ENCODE measurements around the gene ZAR1.
A peak's percentile ranks its signal among the peaks of the same experiment; 100 is the strongest.
"Not testable (repeated sequence)": the region's sequence is repeated elsewhere in the genome, so short reads cannot be mapped to it uniquely, and the experiment has no call there.

The ZAR1 gene

GRCh38 chr4:48490012-48490679, at the start of gene ZAR1:
TSS of gene ZAR1 (plus strand) at chr4:48490252. CDS start at chr4:48490292, 40 bp downstream.
- DNase-seq, result no peak

- DNase-seq, result not testable (repeated sequence)
These were observed 49.1 kb upstream of the ZAR1 start for GRCh38 chr4:48440914-48441313.

GRCh38 chr4:48445704-48446103, 44.3 kb upstream of the ZAR1 start:
- peak; percentile 2 for DNase-seq

GRCh38 chr4:48446642-48447041, 43.4 kb upstream of the ZAR1 start:
- DNase-seq, result no peak

- no peak for DNase-seq
These were observed 40.9 kb upstream of the ZAR1 start for GRCh38 chr4:48449151-48449550.

GRCh38 chr4:48450740-48451139, 39.3 kb upstream of the ZAR1 start:
- no peak for DNase-seq

- DNase-seq, result not testable (repeated sequence)
These were observed 38.4 kb upstream of the ZAR1 start for GRCh38 chr4:48451656-48452055.

GRCh38 chr4:48454591-48454990, 35.5 kb upstream of the ZAR1 start:
- DNase-seq, result no peak

GRCh38 chr4:48461000-48461399, 29.1 kb upstream of the ZAR1 start:
- no peak for DNase-seq

- DNase-seq, result peak; percentile 20
These were observed 27.7 kb upstream of the ZAR1 start for GRCh38 chr4:48462363-48462762.

- no peak for DNase-seq
These were observed 22.6 kb upstream of the ZAR1 start for GRCh38 chr4:48467442-48467841.

GRCh38 chr4:48467891-48468290, 22.2 kb upstream of the ZAR1 start:
- no peak for DNase-seq

GRCh38 chr4:48470137-48470536, 19.9 kb upstream of the ZAR1 start:
- no peak for DNase-seq

GRCh38 chr4:48470570-48470969, 19.5 kb upstream of the ZAR1 start:
- peak; percentile 38 for DNase-seq

GRCh38 chr4:48472794-48473193, 17.3 kb upstream of the ZAR1 start:
- no peak for DNase-seq

GRCh38 chr4:48475770-48476169, 14.3 kb upstream of the ZAR1 start:
- DNase-seq, result no peak

- DNase-seq, result no peak
These were observed 11.8 kb upstream of the ZAR1 start for GRCh38 chr4:48478273-48478672.

- no peak for DNase-seq
These were observed 8.5 kb upstream of the ZAR1 start for GRCh38 chr4:48481581-48481980.

- DNase-seq, result peak; percentile 33
These were observed 6.9 kb upstream of the ZAR1 start, which contains the start of gene SLC10A4 for GRCh38 chr4:48483006-48483776. TSS of gene SLC10A4 (plus strand) at chr4:48483343. CDS start at chr4:48483562, 219 bp downstream.

GRCh38 chr4:48483777-48484493, 6.1 kb upstream of the ZAR1 start:
- no peak for DNase-seq

GRCh38 chr4:48484494-48485168, 5.4 kb upstream of the ZAR1 start:
- no peak for DNase-seq

- no peak for DNase-seq
These were observed 405 bp upstream of the ZAR1 start for GRCh38 chr4:48489683-48490011.

Data from NCI-H2227 treated with DMSO at 0.1 percent for 48 hours (cell line).